Activated T-cell treated with anti-CD3 and anti-CD28 coated beads for 4 hours (primary cell): Measurements from ENCODE around the gene UBTD2.
"Not testable (repeated sequence)": the region's sequence is repeated elsewhere in the genome, so short reads cannot be mapped to it uniquely, and the experiment has no call there.

Experiments
- DNase-seq: peaks from one replicate; pipeline ENCODE4 v3.0.0-alpha.2; 2020

Gene UBTD2

DNA sequence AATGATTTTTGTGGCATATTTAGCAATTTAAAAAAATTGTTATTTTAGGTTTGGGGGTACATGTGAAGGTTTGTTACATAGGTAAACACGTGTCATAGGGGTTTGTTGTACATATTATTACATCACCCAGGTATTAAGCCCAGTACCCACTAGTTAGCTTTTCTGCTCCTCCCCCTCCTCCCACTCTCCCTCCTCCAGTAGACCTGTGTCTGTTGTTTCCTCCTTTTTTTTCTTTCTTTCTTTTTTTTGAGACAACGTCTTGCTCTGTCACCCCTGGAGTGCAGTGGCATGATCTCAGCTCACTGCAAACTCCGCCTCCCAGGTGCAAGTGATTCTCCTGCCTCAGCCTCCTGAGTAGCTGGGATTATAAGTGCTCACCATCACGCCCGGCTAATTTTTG lies 8.3 kb upstream of the UBTD2 start:
- DNase-seq, result not testable (repeated sequence)

DNA sequence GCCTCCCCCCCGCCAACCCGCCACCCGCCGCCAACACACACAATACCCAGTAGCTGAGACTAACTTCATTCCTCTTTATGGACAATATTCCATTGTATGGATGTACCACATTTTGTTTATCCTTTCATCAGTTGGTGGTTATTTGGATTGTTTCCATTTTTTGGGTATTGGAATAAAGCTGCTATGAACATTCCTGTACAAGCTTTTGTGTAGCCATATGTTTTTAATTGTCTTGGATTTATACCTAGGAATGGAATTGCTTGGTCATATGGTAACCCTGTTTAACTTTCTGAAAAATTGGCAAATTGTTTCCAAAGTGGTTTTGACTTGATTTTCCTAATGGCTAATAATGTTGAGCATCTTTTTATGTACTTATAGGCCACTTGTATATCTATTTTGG lies 4.9 kb upstream of the UBTD2 start:
- no peak for DNase-seq

DNA sequence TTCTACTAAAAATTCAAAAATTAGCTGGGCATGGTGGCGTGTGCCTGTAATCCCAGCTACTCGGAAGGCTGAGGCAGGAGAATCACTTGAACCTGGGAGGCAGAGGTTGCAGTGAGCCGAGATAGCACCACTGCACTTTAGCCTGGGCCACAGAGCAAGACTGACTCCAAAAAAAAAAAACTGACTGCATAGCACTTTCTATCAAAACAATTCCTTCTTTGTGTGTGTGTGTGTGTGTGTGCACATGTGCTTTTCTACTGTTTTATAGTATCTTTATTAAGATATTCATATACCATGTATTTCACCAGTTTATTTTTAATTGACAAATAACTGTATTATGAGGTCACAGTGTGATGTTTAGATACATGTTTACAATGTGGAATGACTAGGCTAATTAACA lies 3.6 kb upstream of the UBTD2 start:
- not testable (repeated sequence) for DNase-seq

DNA sequence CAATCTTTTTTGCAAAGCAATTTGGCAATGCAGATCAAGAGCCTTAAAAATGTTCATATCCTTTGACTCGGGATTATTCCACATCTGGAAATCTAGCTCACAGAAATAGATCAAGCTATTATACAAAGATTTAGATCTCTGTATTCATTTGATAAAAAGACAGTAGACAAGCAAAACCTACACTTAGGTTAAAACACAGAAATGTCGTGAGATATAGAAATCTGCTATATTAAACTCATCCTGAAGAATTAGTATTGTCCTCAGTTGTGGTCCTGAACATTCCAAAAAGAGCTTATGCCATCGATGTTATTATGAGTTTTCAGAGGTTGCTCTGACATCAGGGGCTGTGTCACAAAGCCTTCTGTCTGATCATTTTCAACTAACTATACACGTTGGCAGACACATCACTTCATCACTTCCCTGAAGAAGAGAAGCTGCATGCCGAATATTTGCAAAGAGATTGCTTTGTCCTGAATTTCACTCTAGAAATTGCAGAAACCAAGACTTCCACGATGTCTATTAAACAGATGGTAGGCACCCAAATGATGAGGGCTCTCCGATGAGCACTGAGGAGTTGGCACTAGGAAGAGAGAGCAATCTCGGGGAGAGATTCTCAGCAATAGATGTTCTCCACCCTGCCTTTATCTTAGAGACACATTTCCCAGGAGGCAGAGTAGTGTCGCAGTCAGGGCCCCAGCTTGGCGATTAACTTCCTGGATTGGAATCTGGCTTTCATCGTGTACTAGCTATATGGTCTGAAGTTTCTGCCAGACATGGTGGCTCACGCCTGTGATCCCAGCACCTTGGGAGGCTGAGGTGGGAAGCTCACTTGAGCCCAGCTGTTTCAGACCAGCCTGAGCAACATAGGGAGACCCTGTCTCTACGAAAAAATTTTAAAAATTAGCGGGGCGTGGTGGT lies 1.9 kb upstream of the UBTD2 start:
- DNase-seq, result no peak

DNA sequence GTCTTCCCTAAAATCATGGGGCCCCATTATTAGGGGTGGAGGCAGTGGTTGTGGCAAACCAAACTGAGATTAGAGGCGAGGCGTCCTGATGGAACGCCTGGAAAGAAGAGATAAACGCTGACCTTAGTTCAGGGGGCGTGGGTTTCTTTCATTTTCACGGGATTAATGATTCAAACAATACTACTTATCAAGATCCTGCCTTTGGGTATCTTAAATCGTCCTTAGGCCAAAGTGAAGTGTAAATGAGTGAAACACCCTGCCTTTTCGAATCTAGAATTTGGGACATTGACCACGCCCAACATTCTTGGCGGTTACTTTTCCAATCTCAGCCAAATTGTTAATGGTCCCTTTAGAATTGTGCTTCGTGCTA lies 1.0 kb upstream of the UBTD2 start:
- DNase-seq, result no peak

DNA sequence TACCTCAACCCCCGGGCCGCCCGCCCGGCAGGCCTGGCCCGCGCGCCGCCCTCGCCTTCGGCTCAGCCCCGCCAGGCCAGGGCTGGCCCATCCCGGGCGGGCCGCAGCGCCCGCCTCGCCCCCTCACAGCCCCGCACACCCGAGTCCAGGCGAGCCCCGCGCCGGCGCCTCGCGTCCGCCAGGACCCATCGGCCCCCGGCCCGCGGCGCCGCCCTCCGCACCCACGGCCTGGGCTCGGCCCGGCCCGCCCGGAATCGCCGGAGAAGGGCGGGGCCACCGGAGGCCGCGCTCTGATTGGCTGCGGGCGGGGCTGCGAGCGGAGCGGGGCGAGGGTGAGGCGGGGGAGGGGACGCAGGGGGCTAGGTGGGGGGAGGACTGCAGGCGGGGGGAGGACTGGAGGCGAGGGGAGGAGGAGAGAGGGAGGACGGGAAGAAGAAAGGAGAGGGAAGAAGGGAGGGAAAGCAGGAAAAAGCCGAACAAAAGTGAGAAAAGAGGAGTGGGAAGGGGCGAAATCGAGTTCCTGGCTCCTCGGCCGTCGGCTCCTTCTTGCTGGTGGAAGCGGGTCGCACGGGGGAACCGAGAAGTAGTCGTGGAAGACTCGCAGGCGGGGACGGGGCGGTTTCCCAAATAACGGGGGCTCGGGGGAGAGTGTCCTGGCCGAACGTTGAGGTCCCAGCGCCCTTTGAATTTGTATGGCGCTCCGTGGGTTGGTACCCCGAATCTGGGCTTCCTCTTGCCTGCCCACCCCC lies 472 bp upstream of the UBTD2 start:
- peak; percentile 68 for DNase-seq

DNA sequence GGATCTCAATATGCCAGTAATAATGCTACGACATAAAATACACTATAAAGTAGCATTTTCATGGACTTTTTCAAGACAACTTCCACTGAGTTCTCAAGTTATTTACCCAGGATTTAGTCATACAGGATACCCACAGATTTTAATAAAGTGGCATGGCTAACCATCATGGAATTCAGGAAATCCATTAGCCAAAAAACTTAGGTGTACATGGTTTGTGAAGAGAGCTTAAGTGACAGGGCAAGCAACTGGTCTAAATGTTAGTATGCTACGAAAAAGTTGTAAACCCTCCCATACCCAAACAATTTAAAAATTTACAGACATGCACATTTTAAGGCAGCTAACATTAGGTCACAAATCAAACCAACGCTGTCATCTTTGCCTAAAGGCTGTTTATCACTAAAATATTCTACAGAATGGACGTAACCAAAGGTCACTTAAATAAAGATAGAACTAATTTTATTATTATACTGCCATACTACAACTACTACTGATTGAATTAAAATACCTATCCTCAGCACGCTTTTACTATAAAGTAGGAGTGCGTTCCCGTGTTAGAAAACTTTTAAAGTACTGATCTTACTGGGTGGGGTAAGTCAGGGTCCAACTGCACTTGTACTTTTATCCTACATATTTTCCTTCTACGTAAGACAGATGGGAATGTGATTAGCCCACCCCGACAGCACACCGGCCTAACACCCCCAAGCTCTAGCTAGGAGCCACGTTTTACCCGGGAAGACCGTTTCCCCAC lies 1.1 kb downstream of the UBTD2 start:
- no peak for DNase-seq

DNA sequence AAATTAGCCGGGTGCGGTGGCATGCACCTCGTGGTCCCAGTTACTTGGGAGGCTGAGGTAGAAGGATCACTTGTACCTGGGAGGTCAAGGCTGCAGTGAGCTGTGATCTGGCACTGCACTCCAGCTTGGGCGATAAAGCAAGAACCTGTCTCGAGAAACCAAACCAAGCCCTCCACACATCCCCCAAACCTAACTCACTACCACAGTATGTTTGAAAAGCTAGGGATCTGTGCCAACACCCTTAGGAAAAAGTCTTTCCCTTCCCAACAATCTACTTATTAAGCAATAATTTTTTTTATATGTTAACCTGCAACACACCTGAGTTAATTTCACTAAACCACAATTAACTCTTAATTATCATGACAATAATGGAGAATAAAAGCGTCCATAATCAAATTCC lies 2.2 kb downstream of the UBTD2 start:
- DNase-seq, result no peak

DNA sequence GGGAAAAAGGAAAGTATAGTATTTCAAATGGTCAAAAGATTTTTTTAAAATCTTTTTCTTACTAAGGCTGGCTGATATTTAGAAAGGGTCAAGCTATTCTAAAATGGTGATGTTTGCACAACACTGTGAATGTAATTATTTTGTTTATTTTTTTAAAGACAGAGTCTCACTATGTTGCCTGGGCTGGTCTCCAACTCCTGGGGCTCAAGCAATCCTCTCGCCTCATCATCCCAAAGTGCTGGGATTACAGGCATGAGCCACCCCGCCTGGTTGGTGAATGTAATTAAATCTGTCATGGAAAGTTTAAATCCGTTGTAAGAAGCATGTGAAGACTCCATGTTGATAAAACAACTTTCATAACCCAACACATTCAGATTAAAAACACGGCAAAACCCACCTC lies 2.6 kb downstream of the UBTD2 start:
- no peak for DNase-seq

DNA sequence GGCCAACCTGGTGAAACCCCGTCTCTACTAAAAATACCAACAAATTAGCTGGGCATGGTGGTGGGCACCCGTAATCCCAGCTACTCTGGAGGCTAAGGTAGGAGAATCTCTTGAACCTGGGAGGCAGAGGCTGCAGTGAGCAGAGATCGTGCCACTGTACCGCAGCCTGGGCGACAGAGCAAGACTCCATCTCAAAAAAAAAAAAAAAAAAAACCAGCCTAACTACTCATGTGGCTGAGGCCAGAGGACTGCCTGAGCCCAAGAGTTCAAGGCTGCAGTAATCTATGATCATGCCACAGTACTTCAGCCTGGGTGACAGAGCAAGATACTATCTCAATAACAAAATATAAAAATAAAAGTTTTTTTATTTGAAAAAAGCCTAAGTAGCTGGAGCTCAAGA lies 3.2 kb downstream of the UBTD2 start:
- DNase-seq, result no peak

DNA sequence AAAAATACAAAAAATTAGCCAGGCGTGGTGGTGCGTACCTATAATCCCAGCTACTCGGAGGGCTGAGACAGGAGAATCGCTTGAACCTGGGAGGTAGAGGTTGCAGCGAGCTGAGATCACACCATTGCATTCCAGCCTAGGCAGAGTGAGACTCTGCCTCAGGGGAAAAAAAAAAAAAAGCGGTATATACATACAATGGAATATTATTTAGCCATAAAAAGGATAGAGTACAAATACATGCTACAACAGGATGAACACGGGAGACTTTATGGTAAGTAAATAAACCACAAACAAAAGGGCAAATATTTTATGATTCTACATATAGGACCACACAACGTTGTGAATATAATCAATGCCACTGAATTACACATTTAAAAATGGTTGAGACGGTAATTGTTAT lies 5.2 kb downstream of the UBTD2 start:
- DNase-seq, result no peak

DNA sequence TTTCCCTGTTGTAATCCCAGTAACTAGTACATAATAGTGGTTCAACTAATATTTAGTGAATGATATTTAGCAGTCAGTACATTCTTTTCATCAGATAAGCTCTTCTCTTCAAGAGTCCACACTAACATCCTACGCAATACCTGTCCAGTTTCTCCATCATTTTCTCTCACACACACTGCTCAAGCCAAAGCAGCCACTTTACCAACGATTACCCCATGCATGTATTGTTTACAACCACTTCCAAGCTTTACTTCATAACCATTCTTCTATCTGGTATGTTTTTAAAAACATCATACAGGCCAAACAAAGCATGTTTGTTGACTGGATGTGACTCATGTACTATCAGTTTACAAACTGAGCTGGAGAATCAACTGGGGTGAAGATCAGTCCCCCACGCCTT lies 7.3 kb downstream of the UBTD2 start:
- no peak for DNase-seq

DNA sequence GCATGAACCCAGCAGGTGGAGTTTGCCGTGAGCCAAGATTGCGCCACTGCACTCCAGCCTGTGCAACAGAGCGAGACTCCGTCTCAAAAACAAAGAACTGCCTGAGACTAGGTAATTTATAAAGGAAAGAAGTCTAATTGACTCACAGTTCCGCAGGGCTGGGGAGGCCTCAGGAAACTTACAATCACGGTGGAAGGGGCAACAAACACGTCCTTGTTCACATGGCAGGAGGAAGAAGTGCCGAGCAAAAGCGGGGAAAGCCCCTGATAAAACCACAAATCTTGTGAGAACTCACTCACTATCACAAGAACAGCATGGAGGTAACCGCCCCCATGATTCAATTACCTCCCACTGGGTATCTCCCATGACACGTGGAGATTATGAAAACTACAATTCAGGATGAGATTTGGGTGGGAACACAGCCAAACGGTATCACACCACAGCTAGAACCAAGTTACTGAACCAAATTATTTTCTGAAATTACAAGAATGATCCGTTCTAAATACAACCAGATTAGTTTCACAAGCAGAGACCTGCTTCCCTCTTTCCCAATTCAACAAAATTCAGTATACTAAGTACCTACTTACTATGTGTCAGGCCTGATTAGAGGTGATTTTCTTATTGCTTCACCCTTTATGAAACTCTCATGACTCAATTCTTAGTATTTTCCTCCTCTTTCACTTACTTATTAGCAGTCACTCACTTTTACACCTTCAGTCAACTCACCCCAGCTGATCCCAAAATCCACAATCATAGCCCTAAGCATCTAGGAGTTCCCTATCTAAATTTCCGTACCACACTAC lies 8.4 kb downstream of the UBTD2 start:
- peak; percentile 47 for DNase-seq

DNA sequence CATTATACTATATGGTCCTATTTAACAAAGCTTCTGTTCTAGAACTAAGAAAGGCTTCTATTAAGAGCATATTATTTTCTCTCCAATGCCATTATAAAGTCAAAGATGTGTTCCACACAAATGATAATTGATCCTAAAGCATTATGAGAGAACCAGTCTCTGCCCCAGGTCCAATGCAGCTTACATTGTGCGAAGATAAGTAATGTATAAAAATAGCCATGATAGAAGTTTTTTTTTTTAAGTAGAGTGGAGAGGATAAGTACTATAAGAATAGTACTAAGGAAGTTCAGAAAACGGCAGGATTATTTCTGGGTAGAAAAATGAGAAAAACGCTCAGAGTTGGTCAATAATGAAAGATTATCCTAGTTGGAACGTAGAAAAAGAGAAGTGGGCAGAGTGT lies 15.6 kb downstream of the UBTD2 start:
- DNase-seq, result no peak

DNA sequence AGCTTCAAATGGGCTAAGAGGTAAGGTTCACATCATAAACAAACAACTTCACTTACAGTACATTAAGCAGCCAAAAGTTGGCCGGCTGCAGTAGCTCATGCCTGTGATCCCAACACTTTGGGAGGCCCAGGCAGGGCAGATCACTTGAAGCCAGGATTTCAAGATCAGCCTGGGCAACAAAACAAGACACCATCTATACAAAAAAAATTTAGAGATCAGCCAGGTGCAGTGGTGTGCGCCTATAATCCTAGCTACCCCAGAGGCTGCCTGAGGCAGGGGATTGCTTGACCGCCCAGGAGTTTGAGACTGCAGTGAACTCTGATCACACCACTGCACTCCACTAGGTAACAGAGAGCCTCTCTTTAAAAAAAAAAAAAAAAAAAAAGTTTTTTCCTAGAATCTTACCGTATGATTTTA lies 16.9 kb downstream of the UBTD2 start:
- no peak for DNase-seq

DNA sequence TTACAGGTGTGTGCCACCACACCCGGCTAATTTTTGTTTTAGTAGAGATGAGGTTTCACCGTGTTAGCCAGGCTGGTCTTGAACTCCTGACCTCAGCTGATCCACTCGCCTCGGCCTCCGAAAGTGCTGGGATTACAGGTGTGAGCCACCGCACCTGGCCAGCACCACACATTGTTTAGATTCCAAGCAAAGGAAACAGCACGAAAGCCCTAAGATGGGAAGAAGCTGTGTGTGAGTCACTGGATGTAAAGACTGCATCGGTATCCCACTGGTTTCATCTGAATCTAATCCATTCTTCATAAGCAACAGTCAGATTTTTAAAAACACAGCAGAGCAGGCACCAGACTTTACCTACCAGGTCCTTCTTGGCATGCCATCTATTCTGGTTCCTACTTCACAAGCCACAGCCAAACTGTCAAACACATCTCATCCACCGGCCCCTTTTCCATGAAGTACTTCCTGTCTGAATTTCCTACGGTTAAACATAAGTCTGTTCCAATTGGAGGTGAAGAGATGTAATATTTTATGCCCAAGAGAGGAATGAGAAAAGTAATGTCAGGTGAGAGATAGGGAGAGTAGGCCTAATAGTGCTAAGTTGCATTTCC lies 17.4 kb downstream of the UBTD2 start:
- DNase-seq, result no peak

DNA sequence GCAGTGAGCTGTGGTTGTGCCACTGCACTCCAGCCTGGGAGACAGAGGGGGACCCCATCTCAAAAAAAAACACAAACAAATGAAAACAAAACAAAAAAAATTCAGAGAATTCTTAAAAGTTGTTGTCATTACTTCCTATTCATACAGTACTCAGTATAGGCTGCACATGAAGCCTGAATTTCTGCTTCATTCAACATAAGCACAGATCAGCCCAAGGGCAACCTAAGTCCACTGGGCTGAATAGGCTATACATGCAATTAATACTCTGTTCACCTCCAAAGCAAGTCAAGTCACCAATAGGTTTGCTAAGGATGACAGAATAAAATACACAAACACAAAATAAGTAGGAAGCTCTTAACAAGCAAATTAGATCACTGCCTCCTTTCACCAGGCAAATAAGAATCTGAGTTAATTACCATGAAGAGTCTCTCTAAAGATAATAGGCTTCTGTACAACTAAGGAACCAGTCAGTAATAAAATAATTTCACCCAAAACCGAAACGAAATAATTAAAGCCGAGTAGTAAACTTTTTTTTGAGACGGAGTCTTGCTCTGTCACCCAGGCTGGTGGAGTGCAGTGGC lies 18.7 kb downstream of the UBTD2 start:
- no peak for DNase-seq

DNA sequence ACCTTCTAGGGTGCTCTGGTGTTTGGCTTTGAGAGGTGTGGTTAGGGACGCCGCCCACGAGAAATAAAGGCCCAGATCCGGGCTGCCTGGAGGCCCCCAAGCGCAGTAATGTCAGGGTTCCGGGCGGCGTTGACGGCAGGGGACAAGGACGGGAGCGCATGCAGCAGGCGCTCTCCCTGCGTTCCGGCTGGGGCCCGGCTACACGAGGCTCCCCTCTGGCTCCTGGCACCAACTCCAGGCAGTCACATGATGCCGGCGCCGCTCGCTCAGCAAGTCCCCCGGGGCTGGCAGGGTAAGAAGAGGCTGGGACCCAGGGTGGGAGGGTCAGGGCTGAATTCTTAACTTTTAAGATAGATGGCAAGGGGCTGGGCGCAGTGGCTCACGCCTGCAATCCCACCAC lies 28.1 kb downstream of the UBTD2 start:
- no peak for DNase-seq

DNA sequence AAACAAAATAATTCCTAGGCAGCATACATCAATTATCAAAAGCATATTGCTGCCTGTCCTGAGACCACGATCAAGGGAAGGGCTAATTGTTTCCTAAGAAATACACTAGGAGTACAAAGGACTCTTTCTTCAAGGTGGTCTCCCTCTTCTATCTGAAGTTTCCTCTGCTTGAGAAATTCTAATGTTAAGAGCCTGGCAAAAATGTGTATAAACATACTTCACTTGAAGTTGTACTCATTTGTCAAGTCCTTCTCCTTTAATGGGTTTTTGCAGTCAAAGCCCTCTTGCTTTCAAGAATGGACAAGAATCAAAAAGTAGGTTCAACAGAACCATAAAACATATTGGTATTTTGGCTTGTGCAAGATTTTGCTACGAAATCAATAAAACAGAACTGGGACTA lies 31.1 kb downstream of the UBTD2 start:
- DNase-seq, result no peak

DNA sequence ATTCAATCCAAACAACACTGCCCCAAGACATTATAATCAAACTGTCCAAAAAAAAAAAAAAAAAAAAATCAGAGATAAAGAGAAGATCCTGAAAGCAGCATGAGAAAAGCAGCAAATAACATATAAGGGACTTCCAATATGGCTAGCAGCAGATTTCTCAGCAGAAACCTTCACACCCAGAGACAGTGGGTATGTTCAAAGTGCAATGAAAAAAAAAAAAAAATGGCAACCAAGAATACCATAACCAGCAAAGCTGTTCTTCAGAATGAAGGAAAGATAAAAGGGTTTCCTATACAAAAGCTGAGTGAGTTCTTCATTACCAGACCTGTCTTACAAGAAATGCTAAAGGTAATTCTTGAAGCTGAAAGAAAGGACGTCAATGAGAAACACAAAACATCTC lies 32.1 kb downstream of the UBTD2 start:
- no peak for DNase-seq

DNA sequence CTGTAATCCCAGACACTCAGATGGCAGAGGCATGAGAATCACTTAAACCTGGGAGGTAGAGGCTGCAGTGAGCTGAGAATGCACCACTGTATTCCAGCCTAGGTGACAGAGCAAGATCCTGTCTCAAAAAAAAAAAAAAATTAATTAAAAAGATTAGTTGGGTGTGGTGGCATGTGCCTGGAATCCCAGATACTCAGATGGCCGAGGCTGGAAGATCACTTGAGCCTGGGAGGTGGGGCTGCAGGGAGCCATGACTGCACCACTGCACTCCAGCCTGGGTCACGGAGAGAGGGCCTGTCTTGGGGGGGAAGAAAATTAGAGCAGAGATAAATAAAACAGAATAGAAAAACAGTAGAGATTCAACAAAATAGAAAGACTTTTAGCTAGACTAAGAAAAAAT lies 34.9 kb downstream of the UBTD2 start:
- DNase-seq, result no peak

DNA sequence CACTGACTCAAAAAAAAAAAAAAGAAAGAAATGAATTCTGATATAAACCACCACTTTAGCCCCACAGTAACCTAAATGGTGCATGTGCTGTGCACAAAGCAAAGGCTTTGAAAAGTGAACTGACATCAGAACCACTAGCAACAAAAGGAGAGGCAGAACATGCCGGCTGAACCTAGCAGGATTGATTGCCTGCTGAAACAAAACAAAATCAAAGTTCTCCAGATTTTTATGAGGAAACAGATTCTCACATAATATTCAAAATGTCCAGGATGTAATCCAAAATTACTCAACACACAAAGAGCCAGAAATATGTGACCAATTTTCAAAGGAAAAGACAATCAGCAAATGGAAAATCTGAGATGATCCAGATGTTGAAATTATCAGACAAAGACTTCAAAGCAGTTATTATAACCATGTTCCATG lies 37.9 kb downstream of the UBTD2 start:
- no peak for DNase-seq
